Measurements from ENCODE around the gene SLC35G4. TPM values are rescaled to one million over a fixed set of nuclear protein-coding genes. Genes with fewer than 3 reads are reported as not detected.
"Not testable (repeated sequence)": the region's sequence is repeated elsewhere in the genome, so short reads cannot be mapped to it uniquely, and the experiment has no call there.

Gene SLC35G4
- not detected in 2 replicates for total RNA-seq

DNA sequence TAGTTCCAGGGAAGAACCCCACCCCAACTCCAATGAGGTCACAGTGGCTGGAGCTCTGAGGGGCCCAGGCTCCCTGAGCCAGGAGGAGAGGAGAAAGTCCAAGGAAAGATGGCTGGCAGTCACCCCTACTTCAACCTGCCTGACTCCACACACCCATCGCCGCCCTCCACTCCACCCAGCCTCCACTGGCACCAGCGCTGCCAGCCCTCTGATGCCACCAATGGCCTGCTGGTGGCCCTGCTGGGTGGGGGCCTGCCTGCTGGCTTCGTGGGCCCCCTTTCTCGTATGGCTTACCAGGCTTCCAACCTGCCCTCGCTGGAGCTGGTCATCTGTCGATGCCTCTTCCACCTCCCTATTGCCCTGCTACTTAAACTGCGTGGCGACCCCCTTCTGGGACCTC lies at the start of gene SLC35G4:
SLC35G4 (plus strand) TSS at position 109 of the 400 bp plus-strand sequence; CDS start at position 109, 0 bp downstream.
- intact Hi-C loops (cut with micrococcal nuclease) = not testable (repeated sequence)

DNA sequence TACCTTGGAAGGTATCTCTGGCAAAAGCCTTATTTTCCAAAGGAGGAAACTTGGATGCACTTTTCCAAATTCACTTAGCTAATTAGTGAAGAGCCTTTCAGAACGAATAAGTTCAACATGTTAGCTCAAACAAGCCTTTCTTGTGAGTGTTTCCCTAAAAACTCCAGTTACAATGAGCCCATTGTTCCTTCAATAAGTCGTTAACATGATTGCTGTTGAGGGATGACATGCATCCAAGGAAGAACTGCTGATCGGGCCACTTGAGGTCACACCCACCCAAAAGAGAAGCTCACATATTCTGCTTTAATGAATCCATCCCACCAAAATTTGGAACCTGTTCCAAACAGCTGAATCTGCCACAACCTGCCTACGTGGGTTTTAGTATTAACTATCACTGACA lies 48.1 kb upstream of the SLC35G4 start:
- intact Hi-C loops (cut with micrococcal nuclease) = no loop called here

DNA sequence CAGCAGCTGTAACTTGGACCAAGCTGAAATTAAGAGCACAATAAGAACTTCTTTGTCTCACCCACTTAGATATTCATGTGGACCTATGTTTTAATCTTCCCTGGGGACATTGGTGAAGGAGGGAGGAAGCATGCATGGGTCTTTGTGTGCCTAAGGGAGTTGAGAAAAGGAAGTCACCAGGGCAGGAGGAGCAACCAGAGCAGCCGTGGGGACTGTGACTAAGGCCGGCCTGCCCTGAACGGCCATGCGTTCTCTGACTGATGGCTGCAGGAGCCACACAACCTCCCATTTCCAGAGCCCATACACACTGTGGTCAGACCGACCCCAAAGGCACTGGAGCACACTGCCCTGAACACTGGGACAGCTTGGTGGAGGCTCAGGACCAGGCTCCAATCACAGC lies 43.7 kb upstream of the SLC35G4 start:
- intact Hi-C loops (cut with micrococcal nuclease) = no loop called here

DNA sequence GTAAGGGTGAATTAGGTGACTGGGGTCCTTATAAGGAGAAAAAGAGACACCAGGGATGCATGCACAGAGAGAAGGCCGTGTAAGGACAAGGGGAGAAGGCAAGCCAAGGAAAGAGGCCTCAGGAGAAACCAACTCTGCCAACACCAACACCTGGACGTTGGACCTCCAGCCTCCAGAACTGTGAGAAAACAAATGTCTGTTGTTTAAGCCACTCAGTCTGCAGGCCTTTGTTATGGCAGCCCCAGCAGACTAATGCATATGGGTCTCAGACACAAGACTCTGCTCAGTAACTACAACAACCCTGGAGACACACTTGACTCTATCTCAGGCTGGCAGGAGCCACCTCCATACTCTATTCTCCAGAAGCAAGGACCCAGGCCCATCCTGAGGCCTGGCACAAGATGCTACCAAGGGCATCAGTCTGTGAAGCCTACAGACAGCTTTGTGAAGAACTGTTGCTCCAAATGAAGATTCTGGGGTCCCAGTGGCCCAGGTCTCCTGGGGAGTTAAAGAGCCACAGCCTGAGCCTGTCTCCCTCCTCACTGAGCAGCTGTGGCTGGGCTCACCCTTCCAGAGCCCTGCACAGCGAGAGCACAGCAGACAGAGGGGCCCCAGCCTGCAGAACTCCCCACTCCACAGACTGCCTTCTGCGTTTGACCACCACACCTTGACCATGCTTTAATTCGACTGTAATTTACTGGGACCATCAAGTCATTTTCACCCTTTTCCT lies 43.0 kb upstream of the SLC35G4 start:
- intact Hi-C loops (cut with micrococcal nuclease) = no loop called here

DNA sequence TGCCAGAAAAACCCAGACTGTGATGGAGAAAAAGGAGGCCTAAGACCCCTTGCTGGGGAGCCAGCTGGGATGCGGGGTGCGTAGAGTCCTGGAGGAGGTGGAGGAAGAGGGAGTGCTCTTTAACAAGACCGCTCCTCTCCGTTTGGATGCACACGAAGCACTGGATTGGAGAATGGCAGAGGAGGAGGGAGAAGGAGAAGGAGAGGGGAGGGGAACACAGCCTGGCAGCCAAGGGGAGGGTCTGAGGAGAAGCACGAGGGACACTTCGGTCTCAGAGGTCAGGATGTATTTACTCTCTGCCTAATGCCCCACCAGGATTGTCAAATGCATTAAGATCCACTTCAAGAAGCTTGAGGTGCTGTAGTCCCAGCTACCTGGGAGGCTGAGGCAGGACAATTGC lies 42.0 kb upstream of the SLC35G4 start:
- intact Hi-C loops (cut with micrococcal nuclease) = no loop called here

DNA sequence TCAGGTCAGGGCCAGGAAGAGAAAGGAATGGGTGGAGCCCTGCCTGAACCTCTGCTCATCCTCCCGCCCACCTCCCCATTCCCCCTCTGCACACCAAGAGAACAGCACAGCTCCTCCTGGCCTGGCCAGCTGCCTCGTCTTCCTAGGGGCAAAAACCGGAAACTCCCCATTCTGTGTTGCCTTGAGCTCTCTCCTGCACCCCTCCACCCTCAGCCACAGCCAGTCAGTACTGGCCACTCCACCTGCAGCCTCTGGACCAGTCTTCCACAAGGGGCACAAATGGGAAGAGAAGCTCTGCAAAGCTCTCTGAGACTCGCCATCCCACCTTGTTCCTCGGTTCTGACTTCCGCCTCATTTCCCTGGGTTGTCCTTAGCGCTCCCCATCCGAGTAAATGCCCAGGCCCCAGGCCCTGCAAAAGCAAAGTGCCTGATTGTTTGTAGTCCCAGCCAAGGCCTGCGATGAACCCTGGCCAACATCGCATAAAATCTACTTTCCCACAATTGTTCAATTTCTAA lies 39.3 kb upstream of the SLC35G4 start:
- intact Hi-C loops (cut with micrococcal nuclease) = no loop called here

DNA sequence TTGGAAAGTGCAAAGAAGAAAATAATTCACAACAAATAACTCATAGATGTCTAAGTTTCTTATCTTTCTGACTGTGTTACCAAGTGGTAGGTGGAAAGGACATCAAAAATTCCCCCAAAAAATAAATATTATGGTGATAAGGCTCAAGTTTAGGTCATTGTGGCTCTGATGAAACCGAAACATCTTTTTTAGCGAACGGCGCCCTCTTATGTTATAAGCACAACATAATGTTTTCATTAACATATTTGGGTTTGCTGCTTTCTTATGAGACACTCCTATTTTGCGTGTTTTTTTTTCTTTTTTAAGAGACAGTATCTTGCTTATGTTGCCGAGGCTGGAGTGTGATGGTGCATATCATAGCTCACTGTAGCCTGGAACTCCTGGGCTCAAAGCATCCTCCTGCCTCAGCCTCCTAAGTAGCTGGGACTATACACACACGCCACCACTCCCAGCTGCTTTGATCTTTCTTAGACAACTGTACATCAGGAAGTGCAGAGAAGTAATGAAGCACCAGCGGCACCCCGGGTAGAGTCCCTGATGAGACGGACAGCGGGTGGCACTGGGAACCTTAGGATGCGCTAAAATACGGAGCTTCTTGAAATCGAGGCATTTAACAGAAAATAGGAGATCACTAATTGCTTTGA lies 38.5 kb upstream of the SLC35G4 start:
- intact Hi-C loops (cut with micrococcal nuclease) = no loop called here

DNA sequence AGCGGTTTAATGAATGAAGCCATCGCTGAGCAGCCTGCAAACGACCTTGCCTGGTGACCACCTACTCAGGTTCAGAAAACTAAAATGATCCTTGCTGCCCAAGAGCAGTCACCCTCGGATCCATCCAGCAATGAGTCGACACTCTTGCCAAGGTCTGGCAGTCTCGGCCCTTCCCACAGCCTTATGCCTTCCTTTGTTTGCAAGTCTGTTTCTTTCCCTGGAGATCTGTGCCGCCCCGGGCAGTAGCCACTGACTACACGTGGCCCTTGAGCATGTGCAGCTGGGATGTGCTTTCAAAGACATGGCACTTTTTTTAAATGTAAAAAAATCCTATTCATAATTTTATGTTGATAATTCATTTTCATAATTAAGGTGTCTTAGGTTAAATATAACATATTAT lies 37.2 kb upstream of the SLC35G4 start:
- intact Hi-C loops (cut with micrococcal nuclease) = no loop called here

DNA sequence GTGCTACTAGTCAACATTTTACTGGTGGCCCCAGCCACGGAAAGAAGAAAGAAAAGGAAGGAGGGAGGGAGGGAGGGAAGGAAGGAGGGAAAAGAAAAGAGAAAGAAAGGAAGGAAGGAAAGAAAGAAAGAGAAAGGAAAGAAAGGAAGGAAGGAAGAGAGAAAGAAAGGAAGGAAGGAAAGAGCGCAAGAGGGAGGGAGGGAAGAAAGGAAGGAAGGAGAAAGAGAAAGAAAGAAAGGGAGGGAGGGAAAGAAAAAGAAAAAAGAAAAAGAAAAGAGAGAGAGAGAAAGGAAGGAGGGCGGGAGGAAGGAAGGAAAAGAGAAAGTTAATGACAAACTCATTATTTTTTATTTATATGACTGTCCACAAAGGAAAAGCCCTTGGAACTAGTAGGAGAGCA lies 34.9 kb upstream of the SLC35G4 start:
- intact Hi-C loops (cut with micrococcal nuclease) = no loop called here

DNA sequence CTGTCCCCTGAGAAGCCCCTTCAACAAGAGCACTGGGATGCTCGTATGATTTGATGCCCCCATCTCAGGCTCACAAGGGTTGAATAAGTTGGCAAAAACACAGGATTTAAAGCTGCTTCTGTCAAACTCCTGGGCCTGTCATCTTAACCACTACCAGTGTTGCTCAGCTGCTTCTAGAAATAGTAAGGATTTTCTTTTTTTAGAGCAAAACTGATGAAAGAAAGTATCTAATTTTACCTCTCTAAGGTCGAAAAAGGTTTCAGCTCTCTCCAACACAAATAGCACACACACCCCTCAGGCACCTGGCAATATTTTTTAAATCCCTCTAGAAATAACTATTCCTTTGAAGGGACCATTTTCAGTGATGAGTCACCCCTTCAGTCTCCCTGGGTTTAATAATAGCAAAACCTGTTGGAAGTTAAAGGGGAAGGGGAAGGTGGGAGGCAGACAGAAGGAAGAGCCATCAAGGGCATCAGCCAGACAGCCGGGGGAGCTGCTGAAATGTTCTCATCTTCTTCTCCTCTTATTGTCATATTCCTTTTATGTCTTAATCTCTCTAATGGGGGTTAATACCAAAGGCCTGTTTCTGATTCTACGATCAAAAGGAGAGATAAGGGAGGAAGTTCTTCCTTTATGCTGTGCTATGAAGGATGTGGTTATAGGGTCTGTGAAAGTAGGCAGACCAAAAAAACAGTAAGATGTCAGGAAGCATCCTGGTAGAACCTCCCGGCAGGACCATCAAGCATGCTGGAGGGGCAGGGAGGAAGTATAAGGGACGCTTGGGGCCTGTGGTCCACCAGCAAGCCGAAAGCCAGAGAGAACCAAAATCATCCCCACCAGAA lies 31.9 kb upstream of the SLC35G4 start:
- intact Hi-C loops (cut with micrococcal nuclease) = no loop called here

DNA sequence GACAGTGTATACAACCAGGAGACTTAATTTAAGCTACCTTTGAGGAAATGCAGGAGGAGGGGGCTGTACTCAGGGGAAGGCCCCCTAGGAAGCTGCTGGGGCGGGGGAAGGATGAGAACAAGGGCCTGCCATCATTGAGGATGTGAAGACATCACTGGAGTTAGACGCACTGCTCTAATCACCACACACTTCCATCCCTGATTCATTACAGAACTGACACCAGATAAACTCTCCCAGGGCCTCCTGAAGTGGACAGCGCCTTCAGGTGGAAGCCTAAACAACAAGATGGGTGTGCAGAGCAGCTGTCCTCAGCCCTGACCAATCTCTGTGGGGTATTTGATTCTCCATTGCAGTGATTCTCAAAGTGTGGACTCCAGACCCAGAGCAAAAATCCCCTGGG lies 30.6 kb upstream of the SLC35G4 start:
- intact Hi-C loops (cut with micrococcal nuclease) = no loop called here

DNA sequence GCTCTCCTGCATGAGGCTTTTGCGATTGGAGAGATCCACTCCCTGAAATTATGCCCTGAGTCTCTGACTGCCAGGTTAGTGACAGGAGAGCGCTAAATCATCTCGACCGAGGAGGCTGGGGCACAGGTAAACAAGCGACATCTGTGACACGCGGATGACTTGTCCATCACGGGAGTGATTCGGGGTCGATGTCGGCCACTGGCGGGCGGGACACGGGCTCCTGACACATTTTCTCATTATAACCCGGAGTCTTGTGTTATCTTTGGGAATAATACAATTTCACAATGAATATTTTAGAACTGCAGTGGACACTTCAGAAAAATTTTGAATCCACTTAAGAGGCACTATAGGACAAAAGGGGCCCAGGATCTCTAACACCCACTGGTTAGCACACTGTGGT lies 29.5 kb upstream of the SLC35G4 start:
- intact Hi-C loops (cut with micrococcal nuclease) = no loop called here

DNA sequence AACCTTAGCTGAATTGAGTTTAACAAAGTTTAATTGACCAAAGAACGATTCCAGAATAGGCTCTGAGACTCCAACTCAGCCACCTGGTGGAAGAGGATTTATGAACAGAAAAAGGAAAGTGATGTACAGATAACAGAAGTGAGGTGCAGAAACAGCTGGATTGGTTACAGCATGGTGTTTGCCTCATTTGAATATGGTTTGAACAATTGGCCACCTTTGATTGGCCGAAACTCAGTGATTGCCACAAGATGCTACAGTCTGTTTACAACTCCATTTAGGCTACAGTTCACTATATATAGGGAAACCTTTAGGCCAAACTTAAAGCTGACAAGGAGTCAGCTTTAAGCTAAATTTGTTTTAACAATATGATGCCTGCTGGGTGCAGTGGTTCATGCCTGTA lies 28.1 kb upstream of the SLC35G4 start:
- intact Hi-C loops (cut with micrococcal nuclease) = no loop called here

DNA sequence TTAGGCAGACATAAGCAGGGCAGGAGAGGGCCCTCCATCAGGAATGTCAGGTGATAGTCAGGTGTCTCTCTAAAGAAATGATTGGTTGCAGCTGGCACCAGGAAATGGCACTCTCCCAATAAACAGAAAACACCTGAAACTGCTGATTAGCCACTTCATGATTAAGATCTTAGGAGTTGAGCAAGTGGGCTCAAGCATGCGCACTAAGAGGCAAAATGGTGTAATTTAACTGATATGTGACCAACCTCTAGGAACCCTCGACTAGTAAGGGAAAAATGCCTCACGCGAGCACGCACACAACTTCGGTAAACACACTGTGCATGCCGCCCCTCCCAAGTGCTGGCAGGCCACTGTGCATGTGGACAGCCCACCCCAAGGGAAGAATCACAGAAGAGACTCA lies 23.8 kb upstream of the SLC35G4 start:
- intact Hi-C loops (cut with micrococcal nuclease) = no loop called here

DNA sequence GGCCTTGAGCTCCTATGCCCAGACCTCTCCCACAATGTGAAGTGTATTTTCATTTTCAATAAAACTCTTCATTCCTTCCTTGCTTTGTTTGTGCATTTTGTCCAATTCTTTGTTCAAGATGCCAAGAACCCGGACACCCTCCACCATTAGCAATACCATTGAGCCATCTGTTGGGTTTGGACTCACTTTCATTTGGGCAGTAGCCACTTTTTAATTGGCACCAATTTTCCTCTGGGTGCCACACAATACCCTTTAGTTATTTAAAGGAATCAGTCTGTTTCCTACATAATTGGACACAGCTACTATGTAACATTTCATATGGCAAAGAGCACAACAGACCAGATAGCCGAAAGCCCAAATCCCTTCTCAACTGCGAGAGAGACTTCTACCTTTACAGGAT lies 22.5 kb upstream of the SLC35G4 start:
- intact Hi-C loops (cut with micrococcal nuclease) = no loop called here

DNA sequence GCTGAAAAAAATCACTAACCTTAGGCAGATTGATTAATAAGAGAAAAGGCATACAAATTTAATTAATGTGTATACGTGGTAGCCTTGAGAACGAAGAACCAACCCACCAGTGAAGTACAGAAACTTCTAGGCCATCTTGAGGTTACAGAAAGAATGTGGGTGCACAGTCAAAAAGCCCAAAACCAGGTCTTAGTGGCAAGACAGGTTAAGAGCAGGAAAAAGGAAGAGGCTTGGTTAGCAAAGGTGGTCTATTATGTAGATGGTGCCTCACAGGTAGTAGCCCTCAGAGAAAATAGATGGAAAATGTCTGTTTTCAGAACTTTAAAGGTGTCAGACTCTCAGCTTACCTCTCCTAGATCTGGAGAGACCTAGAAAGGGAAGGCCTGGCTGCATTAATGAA lies 22.0 kb upstream of the SLC35G4 start:
- intact Hi-C loops (cut with micrococcal nuclease) = no loop called here

DNA sequence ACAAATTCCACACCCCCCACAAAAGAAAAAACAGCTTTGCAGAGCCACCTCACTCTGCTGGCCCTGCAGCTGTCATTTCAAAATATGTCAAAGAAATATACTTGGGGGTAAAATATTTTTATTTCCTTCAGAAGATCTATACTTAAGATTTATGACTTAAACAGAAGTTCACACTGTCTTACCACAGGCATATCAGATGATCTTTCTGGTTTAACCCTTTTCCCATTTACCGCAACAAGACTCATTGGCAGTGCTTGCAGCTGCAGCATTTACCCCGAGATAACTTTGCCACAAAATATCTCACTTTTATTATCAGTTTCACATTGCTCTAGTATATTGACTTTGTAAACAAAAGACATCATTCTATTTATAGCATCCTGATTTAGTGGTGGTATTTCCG lies 21.6 kb upstream of the SLC35G4 start:
- intact Hi-C loops (cut with micrococcal nuclease) = no loop called here

DNA sequence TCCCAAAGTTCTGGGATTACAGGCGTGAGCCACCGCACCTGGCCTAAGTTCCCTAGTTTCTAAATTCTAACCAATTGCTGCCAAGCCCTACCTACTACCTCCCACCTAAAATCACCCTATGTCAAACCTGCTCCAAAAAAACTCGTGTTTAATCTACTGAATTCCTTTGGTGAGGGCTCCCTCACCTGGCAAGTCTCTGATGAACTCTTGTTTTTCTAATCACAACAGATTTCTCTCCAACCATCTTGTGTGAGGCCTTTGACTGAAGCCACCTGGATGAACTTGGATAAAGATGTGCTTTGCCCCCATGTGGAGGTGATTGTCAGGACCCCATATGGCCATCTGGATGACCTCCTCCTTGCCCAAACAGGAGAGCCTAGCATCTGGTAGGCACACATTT lies 17.4 kb upstream of the SLC35G4 start:
- intact Hi-C loops (cut with micrococcal nuclease) = loop anchor here (5.0 kb wide), 1 partner anchor 280 kb away; no protein-coding TSS in a partner anchor

DNA sequence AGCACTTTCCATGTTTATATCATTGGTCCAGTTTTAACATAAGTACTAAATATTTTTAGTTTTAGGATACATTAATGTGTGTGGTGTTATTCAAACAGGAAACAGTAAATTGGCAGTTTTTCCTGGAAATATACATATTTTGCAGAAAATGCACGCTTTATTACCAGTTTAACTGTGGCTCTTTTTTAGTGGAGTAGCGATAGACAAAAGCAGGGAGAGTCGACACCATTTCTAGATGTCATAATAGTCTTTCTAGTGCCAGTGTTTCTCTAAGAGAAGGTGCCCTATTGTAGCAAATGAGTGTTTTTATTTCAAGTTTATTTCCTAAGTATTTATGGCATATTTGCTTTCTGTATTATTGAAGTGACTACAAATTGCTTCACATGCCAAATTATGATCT lies 9.1 kb upstream of the SLC35G4 start:
- intact Hi-C loops (cut with micrococcal nuclease) = no loop called here

DNA sequence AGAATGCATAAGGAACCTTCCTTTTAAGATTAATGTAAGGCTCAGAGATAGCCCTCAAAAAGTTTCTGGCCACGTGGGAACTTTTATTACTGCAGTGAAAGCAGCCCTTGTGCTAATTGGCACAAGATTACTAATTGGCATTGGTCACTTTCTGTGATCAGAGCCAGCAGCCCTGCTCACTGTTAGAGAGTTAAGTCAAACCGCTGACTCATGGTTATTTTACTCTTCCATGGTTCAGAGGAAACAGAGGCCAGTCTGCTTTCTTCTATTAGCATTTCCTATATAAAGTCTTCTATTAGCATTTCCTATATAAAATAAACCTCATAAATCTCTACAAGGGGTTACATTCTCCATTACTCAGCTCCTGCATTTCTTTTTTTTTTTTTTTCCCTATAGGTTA lies 1.5 kb upstream of the SLC35G4 start:
- intact Hi-C loops (cut with micrococcal nuclease) = no loop called here

DNA sequence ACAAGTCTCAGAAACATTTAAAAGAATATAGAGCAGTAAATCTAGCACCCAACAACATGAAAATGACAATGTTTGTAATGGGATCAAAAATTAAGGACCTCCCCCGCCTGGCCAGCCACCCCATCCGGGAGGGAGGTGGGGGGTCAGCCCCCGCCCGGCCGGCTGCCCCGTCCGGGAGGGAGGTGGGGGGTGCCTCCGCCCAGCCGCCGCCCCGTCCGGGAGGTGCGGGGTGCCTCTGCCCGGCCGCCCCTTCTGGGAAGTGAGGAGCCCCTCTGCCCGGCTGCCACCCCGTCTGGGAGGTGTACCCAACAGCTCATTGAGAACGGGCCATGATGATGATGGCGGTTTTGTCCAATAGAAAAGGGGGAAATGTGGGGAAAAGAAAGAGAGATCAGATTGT lies 778 bp upstream of the SLC35G4 start:
- intact Hi-C loops (cut with micrococcal nuclease) = not testable (repeated sequence)

DNA sequence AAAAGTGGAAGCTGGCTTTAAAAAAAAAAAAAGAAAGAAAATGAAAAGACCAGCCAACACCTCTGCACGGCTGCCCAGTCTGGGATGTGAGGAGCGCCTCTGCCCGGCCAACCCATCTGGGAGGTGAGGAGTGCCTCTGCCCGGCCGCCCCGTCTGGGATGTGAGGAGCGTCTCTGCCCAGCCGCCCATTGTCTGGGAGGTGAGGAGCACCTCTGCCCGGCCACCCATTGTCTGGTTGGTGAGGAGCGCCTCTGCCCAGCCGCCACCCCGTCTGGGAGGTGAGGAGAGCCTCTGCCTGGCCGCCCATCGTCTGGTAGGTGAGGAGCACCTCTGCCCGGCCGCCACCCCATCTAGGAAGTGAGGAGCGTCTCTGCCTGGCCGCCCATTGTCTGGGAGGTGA lies 3.7 kb downstream of the SLC35G4 start:
- intact Hi-C loops (cut with micrococcal nuclease) = not testable (repeated sequence)
